ENCODE data around the gene PCDHB10.
"Not testable (repeated sequence)": the region's sequence is repeated elsewhere in the genome, so short reads cannot be mapped to it uniquely, and the experiment has no call there.

PCDHB10 gene

GRCh38 chr5:141188682-141189081, 3.5 kb upstream of the PCDHB10 start:
- DNase-seq (ENCODE audit: low spot score): not testable (repeated sequence)

GRCh38 chr5:141189131-141189530, 3.0 kb upstream of the PCDHB10 start:
- DNase-seq (ENCODE audit: low spot score): not testable (repeated sequence)

- DNase-seq (ENCODE audit: low spot score): not testable (repeated sequence)
Observed at GRCh38 chr5:141194332-141194731, 2.2 kb downstream of the PCDHB10 start.

- DNase-seq (ENCODE audit: low spot score): no peak
Observed at GRCh38 chr5:141196363-141196762, 4.2 kb downstream of the PCDHB10 start.

GRCh38 chr5:141199359-141200235, 7.4 kb downstream of the PCDHB10 start, which contains the start of gene PCDHB11:
TSS of gene PCDHB11 (plus strand) at chr5:141199627. CDS start at chr5:141199775, 148 bp downstream.
- DNase-seq (ENCODE audit: low spot score): peak; percentile 25

- not testable (repeated sequence) for DNase-seq (ENCODE audit: low spot score)
Observed at GRCh38 chr5:141201126-141201525, 9.0 kb downstream of the PCDHB10 start.

- DNase-seq (ENCODE audit: low spot score): not testable (repeated sequence)
Observed at GRCh38 chr5:141201646-141202045, 9.5 kb downstream of the PCDHB10 start.

GRCh38 chr5:141208478-141208877, 16.3 kb downstream of the PCDHB10 start, which contains the start of gene PCDHB12:
TSS of gene PCDHB12 (plus strand) at chr5:141208719. CDS start at chr5:141208908, 189 bp downstream.
- no peak for DNase-seq (ENCODE audit: low spot score)

- DNase-seq (ENCODE audit: low spot score): not testable (repeated sequence)
Observed at GRCh38 chr5:141210281-141210680, 18.1 kb downstream of the PCDHB10 start.

- DNase-seq (ENCODE audit: low spot score): not testable (repeated sequence)
Observed at GRCh38 chr5:141210849-141211248, 18.7 kb downstream of the PCDHB10 start.

- DNase-seq (ENCODE audit: low spot score): not testable (repeated sequence)
Observed at GRCh38 chr5:141213656-141214339, 21.6 kb downstream of the PCDHB10 start, which contains the start of gene PCDHB13. TSS of gene PCDHB13 (plus strand) at chr5:141213919. CDS start at chr5:141214124, 205 bp downstream.

- DNase-seq (ENCODE audit: low spot score): not testable (repeated sequence)
Observed at GRCh38 chr5:141214583-141214982, 22.4 kb downstream of the PCDHB10 start.

GRCh38 chr5:141215504-141215903, 23.4 kb downstream of the PCDHB10 start:
- DNase-seq (ENCODE audit: low spot score): not testable (repeated sequence)

GRCh38 chr5:141216035-141216434, 23.9 kb downstream of the PCDHB10 start:
- not testable (repeated sequence) for DNase-seq (ENCODE audit: low spot score)

GRCh38 chr5:141223112-141223783, 31.1 kb downstream of the PCDHB10 start, which contains the start of gene PCDHB14:
TSS of gene PCDHB14 (plus strand) at chr5:141223343. CDS start at chr5:141223506, 163 bp downstream.
- DNase-seq (ENCODE audit: low spot score): peak; percentile 65

- DNase-seq (ENCODE audit: low spot score): not testable (repeated sequence)
Observed at GRCh38 chr5:141224844-141225243, 32.7 kb downstream of the PCDHB10 start.

GRCh38 chr5:141225421-141225820, 33.3 kb downstream of the PCDHB10 start:
- DNase-seq (ENCODE audit: low spot score): not testable (repeated sequence)

- no peak for DNase-seq (ENCODE audit: low spot score)
Observed at GRCh38 chr5:141234109-141234667, 42.0 kb downstream of the PCDHB10 start.

- not testable (repeated sequence) for DNase-seq (ENCODE audit: low spot score)
Observed at GRCh38 chr5:141235922-141236321, 43.8 kb downstream of the PCDHB10 start.

- DNase-seq (ENCODE audit: low spot score): no peak
Observed at GRCh38 chr5:141236516-141237313, 44.6 kb downstream of the PCDHB10 start.

GRCh38 chr5:141241496-141241895, 49.3 kb downstream of the PCDHB10 start:
- DNase-seq (ENCODE audit: low spot score): no peak

Data from iPS-NIHi11 (cell line).